ENCODE measurements around the gene COBLL1.

COBLL1 gene

DNA sequence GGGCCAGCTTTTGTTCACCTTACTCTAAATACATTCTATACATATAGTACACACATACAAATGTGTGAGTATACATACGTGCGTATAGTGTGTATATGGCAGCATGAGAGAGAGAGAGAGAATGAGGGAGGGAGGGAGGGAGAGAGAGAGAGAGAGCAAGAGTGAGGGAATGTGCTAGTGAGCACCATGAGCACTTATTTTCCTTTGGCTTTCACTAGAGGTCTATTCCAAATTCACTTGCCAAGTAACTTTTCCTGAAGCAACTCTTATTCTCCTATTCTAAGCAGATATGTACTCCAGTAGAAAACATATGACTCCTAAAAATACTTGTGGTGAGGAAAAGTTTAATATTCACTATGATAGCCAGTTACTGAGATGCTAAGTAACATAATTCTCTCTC lies 85.7 kb downstream of the COBLL1 start:
- DNase-seq = no peak

DNA sequence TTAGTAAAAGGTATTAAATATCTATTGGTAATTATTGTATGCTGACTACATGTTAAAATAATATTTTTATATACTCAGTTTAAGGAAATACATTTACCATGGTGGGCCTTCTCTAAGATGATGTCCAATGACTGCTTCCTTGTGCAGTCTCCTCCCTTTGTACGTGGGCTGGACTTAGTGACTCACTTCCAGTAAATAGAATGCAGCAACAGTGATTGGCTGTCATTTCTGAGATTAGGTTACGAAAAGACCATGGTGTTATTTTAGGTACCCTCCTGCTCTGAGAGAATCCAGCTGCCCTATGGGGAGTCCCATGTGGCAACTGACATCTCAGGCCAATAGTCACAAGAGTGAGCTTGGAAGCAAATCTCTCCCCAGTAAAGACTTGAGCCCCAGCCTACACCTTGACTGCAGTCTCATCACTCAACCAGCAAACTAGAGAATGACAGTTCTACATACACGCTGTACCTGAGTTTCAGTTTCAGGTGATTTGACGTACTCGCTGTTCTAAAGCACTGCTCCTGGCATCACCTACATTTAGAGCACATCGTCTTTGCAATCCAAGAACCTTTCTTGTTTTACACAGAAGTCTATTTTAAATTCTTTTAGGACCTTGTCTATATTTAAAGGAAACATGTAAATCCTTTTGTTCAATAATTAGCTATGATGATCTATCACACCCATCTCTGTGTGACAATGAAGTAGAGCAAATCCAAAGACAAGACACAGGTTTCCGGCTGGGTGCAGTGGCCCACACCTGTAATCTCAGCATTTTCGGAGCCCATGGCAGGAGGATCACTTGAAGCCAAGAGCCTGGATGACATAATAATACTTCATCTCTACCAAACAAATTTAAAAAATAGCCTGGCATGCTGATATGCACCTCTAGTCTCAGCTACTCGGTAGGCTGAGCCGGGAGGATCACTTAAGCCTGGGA lies 87.2 kb downstream of the COBLL1 start:
- DNase-seq = no peak

DNA sequence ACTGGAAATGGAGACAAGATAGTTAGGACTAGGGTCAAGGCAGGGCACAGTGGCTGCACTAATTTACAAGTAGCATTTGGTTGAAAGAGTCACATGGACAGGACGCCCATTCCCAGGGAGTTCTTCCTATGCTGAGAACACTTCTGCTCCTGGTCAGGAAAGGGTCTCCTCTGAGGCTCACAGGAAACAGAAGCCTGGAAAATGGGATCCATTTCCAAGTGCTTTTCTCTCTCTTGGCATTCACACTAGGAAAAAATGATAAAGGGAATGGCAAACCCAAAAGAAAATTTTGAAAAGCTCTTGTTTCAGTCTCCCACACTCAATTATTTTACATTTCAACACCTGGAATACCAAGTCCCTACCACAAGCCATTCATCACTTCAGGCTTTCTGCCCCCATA lies 88.7 kb downstream of the COBLL1 start:
- DNase-seq = no peak

DNA sequence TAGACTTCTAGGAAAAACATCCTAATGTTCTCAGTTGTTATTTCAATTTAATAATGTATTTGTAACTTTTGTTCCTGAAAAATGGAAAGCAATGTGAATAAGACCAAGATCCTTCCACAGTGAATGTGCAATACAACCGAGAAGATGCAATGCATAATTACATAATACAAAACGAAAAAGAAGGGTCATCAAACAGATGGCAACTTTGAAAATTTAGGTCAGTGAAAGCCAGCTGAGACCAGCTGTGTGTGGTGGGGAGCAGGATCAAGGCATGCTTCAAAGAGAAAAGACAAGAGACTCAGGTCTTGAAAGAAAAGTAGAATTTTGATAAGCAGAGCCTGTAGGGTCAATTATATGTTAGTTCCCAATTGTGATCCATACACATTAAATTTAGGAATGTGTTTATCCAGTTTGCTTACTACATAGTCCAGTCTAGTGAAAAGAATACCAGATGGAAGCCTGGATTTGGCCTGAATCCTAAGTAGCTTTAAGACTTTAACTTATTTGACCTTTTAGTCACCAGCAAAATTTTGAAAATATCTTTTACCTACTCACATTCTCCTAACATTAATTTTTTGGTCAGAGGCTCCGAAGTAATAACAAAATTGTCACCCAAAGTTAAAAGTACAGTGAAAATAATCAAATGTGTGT lies 93.7 kb downstream of the COBLL1 start:
- DNase-seq = no peak

DNA sequence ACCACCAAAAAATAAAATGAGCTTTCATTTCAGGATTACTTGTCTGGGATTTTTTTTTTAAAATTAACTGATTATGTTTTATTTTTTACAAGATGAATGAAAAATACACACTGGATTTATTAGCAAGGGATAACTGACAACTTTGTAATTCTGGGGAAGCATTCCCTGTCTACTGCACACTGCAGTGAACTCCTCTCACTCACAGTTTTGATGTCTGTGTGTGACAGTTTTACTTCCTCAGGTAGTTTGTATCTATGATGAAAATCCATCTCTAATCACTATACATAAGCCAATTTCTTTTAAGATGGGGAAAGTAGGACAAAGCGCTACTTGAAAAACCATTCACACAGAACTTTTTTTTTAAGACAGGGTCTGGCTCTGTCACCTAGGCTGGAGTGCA lies 94.5 kb downstream of the COBLL1 start:
- DNase-seq = no peak

DNA sequence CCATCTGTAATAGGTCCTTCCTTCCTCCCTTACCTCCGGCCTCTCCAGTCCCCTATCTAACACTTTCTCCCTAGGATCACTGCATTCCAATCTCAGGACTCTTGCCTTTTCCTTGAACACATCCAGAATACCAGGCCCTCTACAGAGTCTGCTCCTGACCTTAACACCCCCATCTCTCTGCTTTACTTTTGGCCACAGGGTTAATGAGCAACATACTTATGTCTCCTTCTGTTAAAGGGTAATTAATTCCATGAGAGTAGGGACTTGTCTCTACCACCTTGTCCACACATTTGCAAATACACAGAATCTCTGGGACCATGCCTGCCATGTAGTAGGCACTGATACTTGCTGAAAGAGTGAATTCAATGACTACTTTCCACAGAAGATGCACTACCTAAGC lies 94.9 kb downstream of the COBLL1 start:
- DNase-seq = no peak

DNA sequence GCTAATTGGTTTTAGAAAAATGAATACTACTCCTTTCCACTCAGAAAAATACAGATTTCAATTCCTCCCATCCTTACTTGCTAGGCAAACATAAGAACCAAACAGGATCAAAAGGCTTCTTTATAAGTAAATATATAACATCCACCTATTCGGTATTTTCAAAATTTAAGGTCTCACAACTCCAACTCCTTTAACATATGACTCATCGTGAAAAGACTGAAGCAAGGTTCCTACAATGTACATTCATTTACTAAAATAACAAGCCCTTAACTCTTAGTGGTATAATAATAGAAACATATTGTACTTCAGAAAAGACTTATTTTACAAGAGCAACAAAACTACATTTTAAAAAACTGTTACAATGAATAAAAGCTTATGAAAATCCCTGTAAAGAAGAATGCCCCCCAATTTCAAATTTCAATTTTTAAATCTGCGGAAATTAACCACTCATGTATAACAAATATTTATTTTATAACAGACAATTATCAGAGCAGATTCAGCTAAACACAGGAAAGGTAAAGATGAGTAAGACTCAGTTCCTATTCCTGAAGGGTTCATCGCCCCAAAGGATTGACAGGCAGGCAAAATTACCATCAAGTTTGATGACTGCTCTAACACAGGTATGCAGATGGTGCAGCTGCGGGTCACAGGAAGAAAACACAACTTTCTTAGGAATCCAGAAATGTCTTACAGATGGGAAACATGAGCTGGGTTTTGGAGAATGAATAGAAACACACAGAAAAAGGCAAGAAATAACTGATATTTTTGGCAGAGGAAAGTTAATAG lies 96.4 kb downstream of the COBLL1 start:
- DNase-seq = no peak

DNA sequence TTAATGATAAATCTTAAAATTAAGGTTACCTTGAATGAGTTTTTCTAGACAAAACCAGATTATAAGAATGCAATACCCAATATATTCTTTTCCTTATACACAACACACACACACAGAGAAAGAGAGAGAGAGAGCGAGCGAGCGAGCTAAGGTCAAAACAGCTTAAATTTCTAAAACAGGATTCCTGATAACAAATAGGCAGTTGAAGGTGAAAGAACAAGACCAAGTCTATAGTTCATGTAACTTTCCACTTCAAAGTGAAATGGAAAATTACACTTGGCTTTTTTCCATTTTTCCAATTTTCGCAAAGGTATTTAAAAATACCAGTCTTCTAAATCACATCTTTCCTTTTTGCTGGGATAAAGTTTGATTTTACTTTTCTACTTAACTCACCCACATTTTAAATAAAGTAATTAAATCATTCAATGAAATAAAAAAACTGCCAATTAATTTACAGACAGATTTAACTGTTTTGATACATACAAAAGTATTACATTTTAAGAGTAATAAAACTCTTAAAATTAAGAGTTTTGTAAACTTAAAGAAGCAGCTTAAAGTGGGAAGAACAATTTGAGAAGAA lies 98.8 kb downstream of the COBLL1 start:
- DNase-seq = no peak

DNA sequence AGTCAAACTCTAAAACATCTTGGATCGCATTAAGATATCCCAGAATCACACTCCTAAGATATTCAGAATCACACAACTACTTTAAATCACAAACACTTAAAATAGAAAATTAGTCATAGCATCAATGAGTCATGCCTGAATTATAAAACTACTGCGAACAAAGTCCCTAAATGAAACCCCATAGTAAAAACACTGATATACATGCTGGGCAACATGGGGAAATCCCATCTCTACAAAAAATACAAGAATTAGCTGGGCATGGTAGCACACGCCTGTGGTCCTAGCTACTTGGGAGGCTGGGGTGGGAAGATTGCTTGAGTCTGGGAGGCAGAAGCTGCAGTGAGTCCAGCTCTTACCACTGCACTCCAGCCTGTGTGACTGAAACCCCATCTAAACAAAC lies 101.7 kb downstream of the COBLL1 start:
- no peak for DNase-seq

DNA sequence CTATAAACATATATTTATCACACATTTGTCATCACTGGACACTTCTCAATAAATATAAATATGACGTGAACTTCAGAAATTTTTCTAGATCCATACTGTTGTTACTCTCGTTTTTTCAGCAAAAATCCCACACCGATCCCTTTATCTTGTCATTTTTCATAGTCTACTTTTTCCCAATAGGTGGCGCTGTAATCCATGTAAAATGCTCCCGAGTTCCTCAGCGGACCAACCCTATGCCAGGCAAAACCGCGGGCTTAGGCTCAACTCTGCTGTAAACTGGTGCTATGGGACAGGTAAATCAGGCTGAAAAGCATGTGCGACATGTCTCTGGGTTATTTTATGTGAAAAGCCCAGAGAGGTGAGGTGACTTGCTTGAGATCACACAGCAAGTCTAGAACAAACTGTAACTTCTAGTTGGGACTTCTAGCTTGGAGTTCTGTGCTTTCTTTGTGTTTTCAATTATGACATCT lies 104.0 kb downstream of the COBLL1 start:
- no peak for DNase-seq

DNA sequence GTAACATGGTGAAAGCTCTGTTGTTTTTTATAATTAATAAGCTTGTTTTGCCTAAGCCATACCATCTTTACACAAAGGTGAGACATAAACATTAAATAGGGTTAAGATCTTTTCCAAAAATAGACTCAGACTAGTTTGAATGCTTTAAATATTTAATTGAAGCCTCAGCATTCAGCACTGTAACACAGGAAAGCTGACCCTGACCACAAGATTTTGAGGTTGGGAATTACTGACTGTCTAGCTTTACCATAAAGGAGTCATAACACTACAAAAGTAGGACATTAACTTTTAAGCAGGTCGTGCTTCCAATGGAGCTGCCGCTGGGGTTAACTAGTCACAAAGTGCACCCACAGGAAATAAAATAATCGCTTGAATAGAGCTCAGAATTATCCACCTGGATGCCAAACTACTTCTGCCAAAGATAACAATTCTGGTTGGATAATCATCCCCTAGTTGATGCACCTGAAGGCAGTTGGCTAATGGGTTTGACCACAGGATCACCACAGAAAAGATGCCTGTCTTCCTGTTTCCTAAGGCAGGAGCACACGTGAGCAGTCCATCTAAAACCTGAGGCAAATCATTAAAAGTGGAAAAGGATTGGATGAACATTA lies 106.2 kb downstream of the COBLL1 start:
- DNase-seq = no peak

DNA sequence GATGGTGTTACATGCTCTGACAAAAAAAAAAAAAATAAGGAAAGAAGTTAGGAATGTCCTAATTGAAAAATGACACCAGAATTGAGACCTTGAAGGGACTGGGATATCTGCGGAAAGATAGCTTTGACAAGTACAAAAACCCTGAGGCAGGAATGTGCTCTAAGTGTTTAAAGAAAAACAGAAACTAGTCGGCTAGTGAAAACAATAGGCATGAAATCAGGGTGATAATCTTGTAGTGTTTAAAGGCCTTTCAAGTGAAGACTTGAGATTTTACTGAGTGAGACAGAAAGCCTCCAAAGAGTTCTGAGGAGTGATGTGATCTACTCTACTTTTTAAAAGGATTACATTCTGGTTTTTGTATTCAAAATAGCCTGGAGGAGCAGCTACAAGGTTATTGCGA lies 107.4 kb downstream of the COBLL1 start:
- DNase-seq = no peak

DNA sequence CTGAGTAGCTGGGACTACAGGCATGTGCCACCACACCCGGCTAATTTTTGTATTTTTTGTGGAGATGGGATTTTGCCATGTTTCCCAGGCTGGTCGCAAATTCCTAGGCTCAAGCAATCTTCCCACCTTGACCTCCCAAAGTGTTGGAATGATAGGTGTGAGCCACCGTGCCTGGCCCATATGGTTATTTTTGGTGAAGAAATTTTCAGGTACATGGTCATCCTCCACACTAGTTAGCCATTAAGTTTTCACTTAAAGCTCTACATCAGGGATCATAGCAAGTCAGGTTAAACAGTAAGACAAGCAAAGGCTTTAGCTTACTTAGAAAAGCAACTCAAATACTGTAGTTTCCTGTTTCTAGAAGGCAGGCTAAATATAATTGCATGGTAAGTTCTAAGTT lies 116.1 kb downstream of the COBLL1 start:
- DNase-seq = no peak

DNA sequence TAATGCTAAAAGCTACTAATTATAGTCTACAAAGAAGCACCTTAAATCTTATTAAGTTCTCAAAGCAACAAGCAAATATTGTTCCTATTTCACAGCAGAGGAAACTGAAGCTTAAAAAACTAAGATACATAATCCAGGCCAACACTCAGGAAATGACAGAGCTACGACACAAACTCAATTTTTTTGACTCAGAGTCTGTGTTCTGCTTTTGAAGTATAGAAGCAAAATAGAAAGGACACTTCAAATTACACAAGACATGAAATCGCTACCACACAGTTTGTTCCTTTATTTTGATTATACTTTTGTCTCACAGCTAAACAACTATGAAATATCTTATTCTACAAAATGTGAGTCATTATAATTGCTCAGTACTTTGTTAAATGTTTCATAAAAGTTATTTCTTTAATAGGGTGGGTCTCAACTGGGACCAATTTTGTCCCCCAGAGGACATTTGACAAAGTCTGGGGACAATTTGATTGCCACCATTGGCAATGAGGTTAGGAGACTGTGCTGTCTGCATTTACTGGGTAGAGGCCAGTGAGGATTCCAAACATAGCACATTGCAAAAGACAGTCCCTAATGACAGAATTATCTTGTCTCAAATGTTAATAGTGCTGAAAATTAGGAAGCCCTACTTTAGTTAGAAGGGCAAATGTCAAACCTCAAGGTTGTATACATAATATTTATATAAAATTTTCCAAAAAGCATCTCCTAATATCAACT lies 118.8 kb downstream of the COBLL1 start:
- no peak for DNase-seq

DNA sequence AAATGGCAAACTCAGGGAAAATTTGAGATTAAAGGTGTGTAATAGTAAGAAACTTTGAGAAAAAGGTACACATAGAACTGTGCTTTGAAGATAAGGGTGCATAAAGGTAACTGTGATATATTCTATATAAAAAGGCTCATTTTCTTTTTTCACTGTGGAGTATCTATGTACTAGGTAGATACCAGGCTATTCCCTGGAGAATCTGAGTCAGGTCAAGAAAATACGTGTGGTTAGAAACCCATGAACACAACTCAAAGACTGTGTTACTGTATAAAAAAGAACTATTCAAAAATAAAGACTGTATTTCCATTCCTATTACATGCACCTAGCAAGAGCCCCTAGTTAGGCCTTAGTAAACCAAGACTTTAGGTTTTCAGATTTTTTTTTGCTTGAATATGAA lies 120.2 kb downstream of the COBLL1 start:
- no peak for DNase-seq

DNA sequence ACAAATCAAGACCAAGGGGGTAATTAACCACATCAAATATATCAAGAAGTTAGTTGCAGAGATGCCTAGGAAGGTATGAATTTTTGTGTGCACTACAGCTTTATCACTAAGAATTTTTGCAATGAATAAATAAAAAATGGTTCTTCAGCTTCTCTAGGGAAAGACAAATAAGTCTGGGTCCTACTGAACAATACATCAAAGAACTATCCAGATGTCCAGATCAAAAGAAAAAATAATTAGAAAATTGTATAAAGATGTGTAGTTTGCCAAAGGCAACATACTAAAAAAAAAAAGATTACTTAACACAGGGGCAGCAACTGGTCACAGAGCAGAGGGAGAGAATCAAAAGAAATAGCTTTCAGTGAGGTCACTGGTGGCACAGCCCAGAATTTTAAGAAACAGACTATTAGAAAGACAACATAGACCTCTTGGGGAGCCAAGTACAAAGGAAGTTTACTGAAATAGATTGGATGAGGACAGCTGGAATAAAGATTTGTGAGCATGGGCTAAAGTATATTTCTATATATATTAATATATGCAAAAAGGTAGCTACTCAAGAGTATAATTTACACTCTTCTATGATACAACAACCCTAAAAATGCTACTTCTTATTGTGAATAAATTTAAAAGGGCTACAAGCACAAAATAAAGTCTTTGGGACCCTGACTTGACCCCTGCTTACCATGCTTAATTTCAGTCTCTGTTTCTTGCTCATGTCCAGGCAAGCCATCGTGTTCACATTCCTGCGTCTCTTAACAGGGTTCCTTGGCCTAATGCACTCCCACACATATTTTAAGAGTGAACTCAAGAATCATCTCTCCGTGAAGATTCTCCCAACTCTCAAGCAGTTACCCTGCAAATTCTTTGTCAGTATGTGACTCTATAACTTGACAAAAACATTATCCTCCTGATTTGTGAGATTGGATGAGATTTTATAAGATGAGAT lies 121.4 kb downstream of the COBLL1 start:
- DNase-seq = no peak

DNA sequence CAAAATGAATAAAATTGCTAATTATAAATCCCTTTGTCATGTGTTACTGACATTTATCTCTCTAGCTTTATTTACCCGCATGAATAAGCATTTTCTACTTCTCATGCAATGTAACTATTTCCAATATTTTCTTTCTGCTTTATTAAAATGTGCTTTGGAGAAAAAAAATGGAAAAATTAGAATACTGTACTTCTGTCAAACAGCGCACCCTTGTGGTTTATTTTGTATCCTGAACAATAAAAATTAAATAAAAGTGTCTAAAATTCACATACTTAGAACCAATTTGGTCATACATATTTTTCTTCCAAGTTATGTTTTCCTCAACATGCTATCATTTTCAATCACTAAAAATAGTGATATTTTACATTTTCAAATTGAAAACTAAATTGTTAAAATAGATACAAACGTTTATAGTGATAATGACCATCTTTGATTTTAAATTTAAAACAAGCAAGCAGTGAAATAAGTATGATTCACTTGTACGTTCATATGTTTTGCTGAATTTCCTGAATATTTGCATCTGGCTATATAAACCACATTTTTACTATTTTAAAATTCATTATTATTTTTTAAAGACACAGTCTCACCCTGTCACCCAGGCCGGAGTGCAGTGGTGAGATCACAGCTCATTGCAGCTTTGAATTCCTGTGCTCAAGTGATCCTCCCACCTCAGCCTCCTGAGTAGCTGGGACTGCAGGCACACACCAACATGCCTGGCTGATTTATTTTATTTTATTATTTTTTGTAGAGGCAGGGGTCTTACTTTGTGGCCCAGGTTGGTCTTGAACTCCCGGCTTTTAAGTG lies 124.4 kb downstream of the COBLL1 start:
- DNase-seq = no peak

DNA sequence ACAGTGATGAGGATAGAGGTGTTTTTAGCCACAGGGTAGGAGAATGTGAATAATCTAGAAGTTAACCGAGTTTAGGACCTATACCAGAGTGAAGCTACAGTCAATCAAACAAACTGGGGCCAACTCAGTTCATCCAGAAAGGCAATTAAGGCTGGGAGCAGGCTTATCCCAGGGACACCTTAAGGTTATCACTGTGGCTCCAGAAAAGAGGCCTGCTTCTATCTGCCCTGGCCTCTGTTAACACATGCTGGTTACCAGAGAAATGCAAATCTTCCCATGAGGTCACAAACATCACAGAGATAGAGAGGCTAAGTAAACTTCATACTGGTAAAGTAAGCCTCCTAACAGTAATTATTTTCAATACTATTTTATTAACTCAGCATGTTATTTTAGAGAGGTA lies 127.2 kb downstream of the COBLL1 start:
- DNase-seq = no peak

DNA sequence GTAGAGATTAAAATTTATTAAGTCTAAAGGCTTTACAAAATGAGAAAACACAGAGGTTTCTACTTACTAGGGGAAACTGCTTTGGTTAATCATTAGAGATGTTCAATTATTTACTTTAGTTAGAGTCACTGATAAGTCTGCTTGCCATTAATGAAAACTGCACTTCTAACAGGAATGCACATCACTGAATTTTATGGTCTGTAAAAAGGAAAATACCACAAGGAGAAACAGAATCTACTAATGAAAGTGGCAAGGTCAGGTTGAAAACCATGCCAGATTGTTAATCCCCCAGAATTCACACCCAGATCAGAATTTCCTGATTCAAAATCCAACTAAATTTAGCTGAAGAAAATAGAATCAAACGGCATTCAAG lies 129.9 kb downstream of the COBLL1 start:
- no peak for DNase-seq
